Forelimb muscle (tissue), 1 donor: ENCODE measurements around the gene LINGO3. TPM values are rescaled to one million over a fixed set of nuclear protein-coding genes. Genes with fewer than 3 reads are reported as not detected.
"Not testable (repeated sequence)": the region's sequence is repeated elsewhere in the genome, so short reads cannot be mapped to it uniquely, and the experiment has no call there.

Source experiments
- DNase-seq: peaks from one replicate; pipeline ENCODE4 v3.0.0-alpha.2; 2013; ENCODE audit warnings: low read depth
- polyA plus RNA-seq: library from polyadenylated mRNA; unstranded; fragments of 120-200 nt; gene quantifications from one replicate; pipeline ENCODE4 v1.2.1, GENCODE V29; 2013; ENCODE audit not compliant: insufficient read length

Gene LINGO3, protein sequence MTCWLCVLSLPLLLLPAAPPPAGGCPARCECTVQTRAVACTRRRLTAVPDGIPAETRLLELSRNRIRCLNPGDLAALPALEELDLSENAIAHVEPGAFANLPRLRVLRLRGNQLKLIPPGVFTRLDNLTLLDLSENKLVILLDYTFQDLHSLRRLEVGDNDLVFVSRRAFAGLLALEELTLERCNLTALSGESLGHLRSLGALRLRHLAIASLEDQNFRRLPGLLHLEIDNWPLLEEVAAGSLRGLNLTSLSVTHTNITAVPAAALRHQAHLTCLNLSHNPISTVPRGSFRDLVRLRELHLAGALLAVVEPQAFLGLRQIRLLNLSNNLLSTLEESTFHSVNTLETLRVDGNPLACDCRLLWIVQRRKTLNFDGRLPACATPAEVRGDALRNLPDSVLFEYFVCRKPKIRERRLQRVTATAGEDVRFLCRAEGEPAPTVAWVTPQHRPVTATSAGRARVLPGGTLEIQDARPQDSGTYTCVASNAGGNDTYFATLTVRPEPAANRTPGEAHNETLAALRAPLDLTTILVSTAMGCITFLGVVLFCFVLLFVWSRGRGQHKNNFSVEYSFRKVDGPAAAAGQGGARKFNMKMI
- 0.13 TPM for polyA plus RNA-seq

DNA sequence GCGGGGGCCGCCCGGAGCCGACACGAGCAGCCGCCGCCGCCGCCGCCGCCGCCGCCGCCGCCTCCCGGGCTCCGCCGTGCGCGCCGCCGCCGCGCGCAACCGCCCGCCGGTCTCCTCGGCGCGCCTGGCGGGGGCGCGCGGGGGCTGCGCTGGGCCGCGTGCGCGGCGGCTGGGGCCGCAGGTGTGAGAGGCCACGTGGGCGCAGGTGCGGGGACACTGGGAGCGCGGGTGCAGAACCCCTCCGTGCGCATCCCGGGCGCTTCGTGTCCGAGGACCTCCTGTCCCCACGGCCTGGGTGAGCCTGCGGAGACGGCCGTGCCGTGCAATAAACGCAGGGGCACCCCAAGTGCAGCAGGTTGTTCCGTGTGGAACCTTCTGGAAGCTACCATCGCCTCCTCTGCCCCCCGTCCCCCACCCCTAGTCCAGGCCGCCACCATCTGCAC, at the start of gene LINGO3:
Gene LINGO3 (minus strand): TSS at position 41 of the 443 bp plus-strand sequence. CDS start 16,378 bp downstream, outside the sequence.
- DNase-seq, result no peak

DNA sequence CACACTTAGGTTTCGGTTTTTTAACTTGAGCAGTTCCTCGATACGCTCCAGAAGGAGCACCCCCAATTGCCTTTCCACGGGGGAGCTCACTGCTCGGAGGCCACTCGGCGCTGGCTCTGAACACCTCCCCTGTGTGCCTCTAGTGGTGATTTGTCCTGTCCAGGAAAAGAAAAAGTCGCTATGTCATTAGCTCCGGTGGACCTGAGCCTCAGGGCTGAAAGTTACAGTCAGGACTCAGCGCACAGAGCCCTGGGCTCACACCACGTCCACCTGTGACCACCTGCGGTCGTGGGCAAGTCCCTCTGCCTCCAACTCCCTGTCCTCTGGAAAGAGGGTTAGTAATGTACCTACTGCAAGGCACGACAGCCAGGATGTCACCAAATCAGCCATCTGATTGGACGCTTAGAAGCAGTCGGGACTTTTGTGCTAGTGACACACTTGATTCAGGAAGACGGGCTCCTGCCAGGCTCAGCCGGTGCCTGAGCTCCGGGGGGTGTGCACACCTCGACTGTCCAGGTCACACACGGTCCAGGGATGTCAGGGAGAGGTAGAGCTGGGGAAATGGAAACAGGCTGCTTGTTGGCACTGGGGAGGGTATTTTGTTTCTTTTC, 48.2 kb upstream of the LINGO3 start:
- no peak for DNase-seq

DNA sequence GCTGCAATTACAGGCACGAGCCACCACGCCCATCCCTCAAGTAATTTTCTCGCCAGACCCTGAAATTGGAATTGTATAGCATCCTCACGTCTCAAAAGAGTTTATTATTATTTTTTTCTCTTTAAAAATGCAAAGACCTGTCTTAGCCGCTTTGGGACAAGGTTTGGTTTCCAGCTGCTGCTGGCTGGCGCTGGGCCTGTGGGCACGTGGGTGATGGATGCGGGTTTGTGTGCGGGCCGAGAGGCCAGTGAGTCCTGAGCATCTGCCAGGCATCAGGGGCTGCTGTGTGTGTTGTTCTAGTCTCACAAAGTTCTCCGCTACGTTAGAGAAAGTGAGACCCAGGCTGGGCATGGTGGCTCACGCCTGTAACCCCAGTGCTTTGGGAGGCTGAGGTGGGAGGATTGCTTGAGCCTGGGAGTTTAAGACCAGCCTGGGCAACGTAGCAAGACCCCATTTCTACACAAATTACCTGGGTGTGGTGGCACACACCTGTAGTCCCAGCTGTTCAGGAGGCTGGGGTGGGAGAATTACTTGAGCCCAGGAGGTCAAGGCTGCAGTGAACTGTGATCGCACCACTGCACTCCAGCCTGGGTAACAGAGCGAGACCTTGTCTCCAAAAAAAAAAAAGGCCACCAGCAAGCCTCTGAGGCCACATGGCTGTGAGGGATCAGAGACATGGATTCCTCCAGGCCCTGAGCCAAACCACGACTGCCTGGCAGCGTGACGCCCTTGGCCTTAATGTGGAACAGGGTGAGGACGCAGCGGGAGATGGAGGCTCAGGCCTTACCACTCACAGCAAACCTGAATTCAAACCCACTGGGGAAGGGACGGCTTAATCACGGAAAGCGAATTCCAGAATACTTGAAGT, 47.4 kb upstream of the LINGO3 start:
- no peak for DNase-seq

DNA sequence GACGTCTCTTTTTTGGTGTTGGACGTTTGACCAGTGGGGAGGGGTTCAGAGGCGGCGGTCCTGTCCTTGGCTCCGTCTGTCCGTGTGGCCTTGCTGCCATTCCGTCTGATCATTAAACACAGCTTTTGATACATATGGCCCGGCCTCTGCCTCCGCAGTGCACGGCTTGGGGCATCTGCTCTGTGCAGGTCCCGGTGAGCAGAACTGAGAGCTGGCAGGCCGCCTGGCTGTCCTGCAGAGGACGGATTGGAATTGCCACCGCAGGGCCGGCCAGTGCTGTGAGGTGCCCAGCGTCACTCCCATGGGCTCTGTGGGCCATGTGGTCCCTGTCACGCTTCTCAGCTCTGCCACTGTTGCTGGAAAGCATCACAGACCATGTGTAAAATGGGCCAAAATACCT, 46.7 kb upstream of the LINGO3 start:
- DNase-seq, result no peak

DNA sequence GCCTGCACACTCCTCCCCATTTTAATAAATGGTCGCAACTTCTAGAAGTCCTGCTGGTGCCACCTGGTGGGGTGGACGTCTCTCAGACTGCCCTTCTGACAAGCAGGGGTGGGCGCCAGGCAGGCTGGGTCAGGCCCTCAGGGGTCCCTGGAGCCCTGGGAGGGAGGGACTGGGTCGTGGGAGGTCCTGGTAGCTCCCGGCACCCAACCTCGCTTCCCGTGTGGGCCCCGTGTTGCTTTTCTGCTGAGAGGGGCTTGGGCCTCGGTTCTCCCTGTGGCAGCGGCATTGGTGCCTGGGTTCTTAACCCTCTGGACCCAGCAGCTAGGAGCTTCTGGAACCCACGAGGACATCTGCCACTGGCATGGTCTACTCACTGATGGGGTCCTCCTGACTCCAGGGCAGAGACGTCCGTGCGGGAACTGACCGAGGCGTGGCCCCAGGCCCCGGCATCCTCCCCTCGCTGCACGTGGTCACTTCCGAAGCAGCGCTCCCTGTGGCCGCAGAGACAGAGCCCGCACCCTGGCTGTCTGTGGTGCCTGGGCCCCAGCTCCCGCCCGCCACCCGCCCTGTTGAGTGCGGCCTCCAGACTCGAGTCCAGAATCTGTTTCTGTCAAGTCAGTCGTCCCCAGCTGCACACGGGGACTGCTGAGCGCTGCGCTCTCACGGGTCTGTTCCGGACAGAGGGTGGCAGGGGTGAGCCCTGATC, 46.1 kb upstream of the LINGO3 start:
- no peak for DNase-seq

DNA sequence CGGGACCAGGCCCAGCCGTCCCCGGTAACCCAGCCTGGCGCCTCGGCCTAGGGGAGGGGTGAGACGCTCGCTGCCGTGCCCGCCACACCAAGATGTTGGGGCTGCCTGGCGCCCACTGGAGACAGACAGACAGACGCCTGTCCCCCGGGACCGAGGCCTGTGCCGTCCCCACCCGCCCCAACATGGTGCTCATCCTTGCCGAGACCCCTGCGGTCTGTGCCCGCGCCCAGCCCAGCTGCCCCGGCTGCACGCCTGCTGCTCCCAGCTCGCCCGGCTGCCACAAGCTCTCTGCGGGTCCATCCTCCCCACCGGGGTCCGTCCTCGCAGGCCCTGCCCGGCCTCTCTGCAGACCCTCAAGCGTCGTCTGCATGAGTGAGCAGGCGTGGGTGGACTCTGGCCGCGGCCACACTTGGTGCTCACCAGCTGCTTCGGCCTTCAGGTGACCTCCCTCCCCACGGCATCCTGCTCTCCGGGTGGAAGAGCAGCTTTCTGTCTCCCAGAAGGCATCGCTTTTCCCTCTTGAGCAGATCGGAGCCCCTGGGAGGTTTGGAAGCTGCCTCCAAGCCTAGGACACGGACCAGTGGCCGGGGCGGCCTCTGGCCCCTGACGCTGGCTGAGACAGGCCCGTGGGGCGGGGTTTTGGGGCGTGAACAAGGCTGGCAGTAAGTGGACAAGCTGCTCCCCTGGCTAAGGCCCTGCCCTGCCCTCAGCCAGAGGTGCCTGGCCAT, 45.4 kb upstream of the LINGO3 start:
- DNase-seq, result no peak

DNA sequence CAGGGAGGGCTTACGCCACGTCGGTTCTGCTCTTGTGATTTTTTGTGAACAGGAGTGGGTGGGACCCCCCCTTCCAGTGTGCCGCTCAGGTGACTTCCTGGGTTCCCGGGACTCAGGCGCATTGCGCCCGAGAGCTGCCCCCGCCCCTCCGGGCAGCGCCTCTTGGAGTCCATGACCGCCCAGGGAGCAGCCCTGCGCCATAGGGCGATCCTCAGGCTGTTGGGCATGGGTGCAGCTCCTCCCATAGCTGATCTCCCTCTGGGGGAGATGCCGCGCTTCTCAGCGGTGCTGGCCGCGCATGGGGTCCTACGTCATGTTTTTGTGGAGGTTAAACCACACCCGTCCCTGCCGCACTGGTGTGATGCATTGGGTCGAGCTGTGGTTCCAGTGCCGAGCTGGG, 44.2 kb upstream of the LINGO3 start:
- no peak for DNase-seq

DNA sequence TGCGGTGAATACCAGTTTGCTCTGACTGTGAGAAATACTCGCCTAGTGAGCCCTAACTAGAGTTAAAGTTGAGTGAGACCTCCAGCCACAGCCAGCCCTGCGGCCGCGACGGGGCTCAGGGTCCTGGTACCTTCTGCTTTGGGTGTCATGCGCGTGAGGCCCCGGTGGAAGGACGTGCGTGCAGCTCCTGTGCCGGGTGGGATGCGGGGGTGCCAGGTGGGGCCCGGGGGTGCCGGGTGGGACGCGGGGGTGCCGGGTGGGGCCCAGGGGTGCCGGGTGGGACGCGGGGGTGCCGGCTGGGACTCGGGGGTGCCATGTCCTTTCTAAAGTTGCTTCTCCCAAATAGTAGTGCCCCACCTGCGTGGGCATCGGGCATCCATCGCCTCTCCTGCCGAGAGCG, 43.6 kb upstream of the LINGO3 start:
- DNase-seq, result no peak

DNA sequence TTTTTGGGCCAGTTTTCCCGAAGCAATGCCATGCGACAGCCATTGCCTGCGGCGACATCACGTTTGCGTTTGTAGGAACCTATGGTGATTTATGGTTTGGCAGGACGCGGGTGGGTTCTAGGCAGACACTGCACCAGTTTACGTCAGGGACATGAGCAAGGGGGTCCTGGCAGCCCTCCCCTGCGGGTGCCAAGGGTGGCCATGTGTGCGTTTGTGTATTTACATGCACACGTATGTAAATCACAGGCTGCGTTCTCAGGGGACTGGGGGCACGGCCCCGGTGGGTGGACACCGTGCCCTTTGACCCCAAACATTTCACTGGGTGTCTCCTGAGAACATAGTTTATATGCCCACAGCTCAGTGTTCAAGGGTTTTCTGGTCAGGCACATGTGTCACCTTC, 42.7 kb upstream of the LINGO3 start:
- DNase-seq, result no peak

DNA sequence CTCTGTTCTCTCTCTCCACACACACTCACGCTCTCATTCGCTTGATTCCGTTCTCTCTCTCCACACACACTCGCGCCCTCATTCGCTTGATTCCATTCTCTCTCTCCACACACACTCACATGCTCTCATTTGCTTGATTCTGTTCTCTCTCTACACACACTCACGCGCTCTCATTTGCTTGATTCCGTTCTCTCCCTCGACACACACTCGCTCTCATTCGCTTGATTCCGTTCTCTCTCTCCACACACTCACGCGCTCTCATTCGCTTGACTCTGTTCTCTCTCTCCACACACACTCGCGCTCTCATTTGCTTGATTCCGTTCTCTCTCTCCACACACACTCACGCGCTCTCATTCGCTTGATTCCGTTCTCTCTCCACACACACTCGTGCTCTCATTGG, 41.9 kb upstream of the LINGO3 start:
- DNase-seq, result not testable (repeated sequence)

DNA sequence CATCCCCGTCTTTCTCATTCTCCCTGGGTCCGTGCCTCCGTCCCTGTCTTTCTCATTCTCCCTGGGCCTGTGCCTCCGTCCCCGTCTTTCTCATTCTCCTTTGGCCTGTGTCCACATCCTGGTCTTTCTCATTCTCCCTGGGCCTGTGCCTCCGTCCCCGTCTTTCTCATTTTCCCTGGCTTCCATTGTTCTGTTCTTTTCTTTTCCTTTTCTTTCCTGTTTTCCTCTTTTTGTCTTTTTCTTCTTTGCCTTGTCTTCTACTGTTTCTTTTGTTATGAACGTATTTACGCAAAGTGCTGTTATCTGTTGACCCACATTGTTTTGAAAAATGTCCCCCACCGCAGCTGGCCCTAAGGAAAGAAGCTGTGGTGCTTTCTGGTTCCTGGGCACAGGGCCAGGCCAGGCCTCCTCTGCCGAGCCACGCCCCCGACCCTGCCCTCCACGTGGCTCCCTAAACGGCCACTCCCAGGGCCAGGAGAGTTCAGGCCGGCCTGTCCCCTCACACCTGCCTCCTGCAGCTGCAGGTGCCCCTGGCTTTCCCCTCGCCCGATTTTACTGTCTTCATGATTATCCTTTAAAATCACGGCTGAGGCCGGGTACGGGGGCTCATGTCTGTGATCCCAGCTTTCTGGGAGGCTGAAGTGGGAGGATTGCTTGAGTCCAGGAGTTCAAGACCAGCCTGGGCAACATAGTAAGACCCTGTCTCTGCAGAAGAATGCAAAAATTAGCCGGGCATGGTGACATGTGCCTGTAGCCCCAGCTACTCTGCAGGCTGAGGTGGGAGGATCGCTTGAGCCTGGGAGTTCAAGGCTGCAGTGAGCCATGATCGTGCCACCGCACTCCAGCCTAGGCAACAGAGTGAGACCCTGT, 38.1 kb upstream of the LINGO3 start:
- no peak for DNase-seq

DNA sequence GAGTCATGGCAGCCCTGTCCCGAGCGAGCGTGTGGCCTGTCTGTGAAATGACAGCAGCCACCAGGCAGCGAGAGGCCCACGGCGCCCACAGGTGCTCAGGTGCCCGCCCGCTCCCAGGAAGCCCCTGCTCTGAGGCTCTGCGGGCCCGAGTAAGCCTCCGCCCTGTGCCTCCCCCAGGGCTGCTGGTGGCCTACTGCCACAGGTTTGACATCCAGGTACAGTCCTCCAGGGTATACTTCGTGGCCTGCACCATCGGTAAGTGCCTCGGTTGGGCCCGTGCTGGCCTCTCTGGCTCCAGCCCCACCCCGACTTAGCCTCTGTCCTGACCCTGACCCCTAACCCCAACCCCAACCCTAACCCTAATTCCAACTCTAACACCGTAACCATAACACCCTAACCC, 37.1 kb upstream of the LINGO3 start:
- no peak for DNase-seq

DNA sequence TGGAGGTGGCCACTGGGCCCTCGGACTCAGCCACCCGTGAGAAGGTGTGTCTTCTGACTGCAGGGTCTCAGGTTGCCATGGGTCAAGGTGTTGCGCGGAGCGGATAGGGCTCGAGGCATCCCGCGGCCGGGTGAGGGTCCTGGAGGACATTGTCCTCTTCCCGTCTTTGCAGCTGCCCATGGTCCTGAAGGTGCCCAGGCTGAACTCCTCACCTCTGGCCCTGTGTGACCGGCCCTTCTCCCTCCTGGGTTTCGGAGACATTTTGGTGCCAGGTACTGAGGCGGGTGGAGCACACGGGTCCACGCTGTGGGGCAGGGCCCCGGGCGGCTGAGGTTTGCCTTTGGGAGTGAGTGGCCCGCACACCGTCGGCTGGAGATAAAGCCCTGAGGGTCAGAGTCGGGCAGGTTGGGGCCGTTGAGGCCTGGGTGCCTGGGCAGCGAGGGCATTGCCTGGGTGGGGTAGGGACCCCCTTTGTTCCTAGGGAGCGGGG, 36.5 kb upstream of the LINGO3 start:
- no peak for DNase-seq

DNA sequence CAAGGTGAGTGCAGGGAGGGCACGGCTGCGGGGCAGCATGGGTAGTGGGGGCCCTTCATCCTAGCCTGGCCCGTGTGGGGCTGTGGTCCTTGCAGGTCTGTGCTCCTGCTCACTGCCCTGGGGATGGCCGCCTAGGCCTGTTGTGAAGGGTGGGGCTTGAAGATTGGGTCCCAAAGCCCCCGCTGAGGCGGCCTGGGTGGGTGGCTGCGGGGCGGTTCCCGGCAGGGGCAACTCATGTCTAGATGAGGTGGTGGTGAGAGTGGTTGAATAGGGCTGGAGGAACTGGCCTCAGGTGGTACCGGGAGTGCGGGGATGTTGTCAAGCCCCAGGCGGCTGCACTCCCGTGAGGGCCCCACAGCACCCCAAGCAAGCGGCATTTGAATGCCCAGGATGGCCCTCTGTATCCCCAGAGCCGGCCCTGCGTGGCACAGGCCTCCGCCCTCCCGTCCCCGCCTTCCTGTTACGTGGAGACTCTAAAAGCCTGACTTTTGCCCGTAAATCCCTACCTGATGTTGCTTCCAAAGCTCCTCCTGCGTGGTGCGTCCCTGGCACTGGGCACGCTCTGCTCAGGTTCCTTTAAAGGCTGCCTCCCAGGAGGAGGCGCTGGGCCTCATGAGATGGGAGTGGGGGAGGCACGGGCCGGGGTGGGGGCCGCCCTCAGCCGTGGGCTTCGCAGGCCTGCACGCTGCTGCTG, 35.5 kb upstream of the LINGO3 start:
- DNase-seq, result no peak

DNA sequence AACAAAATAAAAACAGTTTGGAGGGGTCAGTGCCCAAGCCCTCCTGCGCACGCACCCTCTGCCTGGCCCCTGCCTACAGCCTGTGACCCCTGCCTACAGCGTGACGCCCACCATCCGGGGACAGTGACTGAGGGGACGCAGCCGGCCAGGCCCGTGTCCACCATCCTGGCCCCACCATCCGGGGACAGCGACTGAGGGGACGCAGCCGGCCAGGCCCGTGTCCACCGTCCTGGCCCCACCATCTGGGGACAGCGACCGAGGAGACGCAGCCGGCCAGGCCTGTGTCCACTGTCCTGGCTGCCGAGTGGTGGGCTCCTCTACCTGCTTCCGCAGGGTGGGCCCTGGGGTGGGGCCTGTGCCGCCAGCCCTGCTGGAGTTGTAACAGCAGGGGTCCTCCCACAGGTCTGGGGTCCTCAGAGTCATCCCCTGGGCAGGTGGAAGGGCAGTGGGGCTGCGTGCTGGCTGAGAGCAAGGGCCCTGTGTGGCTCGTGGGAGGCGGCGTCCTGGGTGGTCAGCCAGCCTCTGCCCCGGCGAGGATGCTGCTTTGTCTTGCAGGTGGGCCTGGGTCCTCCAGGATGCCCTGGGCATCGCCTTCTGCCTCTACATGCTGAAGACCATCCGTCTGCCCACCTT, 34.8 kb upstream of the LINGO3 start:
- DNase-seq, result no peak

DNA sequence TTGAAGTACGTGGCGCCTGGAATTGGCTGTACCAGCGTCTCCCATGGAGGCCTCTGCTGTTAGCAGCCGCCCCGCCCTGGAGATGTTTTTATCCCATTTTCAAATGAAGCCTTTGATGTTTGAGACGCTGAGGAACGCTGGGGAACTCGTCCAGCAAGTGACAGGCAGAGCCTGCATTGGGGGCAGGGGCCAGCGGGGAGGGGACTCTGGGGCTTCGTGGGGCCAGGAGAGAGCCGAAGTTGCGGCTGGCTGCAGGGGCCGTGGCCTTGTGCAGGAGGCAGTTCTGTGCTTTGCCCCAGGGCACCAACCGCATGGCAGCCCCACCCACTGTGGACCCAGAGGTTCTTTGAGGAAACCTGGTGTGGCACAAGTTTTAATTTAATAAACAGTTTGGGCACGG, 34.0 kb upstream of the LINGO3 start:
- DNase-seq, result no peak

DNA sequence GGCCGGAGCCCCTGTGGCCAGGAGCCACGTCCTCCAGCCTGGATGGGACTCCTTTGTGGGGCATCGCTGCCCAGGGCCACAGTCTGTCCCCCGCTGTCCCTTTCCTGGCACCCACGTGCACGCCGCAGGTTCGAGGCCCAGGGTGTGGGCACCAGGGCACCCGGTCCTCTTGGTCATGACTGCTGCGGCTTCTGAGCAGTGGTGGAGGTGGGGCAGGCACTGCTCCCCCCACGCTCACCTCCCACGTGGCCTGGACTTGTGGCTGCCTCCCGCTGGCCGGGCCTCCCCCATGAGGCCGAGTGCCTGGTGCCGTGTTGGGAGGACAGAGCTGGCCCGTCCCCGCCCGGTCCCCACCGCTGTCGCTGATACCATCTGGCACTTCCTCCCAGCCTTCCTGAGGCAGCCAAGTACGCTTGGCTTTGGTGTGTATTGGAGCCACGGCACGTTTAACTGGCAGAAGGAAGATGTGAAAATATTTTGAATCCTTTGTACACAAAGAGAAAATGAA, 33.3 kb upstream of the LINGO3 start:
- DNase-seq, result no peak
